ENCODE data around the gene CSTF1.

GRCh38 chr20:56363491-56363890, 29.0 kb upstream of the CSTF1 start:
- no peak for TF ChIP-seq GATA2 (IDR thresholded peaks at IDR 0.05; ENCODE audit: low read depth, low read length)
- no peak for TF ChIP-seq GATA3 (IDR thresholded peaks at IDR 0.05; ENCODE audit: low read depth, low read length)

All from SH-SY5Y (cell line).